IMR-90 (cell line): Measurements from ENCODE around the gene CYP27C1. TPM values are rescaled to one million over a fixed set of nuclear protein-coding genes. Genes with fewer than 3 reads are reported as not detected.

ENCODE experiments used
- ATAC-seq: fragments of 200-7000 bp; cut with Tn5 transposase; 2 replicates; pipeline ENCODE4 v1.9.1; 2020; ENCODE audit warnings: low read depth, mild to moderate bottlenecking, moderate library complexity
- BruUV-seq: library from RNA; stranded (reverse); fragments of 400-500 nt; replicated peaks from 2 replicates; lab custom pipeline; 2021; lab: Mats Ljungman, UMichigan
- CTCF ChIA-PET: fragments of 300-600 bp; formaldehyde crosslinking; extraction: SDS; loops from one replicate; lab custom pipeline; 2021; ENCODE audit warnings: antibody characterized with exemption; lab: Yijun Ruan, JAX
- POLR2A ChIA-PET: fragments of 300-600 bp; sonication (Branson Sonifier 250); formaldehyde crosslinking; loops from one replicate; lab custom pipeline; 2022; ENCODE audit warnings: antibody characterized with exemption; ENCODE audit not compliant: unreplicated experiment; lab: Charles Lee
- DNase-seq: peaks from one replicate; pipeline ENCODE4 v3.0.0; 2013
- H2AFZ ChIP-seq: replicated peaks from 2 replicates; pipeline ENCODE3; 2013; ENCODE audit warnings: low read length, mild to moderate bottlenecking; ENCODE audit not compliant: poor library complexity
- H2AK5ac ChIP-seq: 2 replicates; pipeline ENCODE4 v1.6.1; 2013; ENCODE audit warnings: low read depth, low read length, inconsistent platforms
- H2AK9ac ChIP-seq: replicated peaks from 2 replicates; pipeline ENCODE3; 2013; ENCODE audit warnings: mild to moderate bottlenecking, low read depth, low read length, moderate library complexity; ENCODE audit not compliant: poor library complexity
- H2BK120ac ChIP-seq: 2 replicates; pipeline ENCODE4 v1.6.1; 2013; ENCODE audit warnings: low read depth, low read length, inconsistent platforms
- H2BK15ac ChIP-seq: 3 replicates; pipeline ENCODE4 v1.6.1; 2013; ENCODE audit warnings: low read depth, low read length, inconsistent platforms
- H2BK20ac ChIP-seq: 2 replicates; pipeline ENCODE4 v1.6.1; 2013; ENCODE audit warnings: low read depth, mild to moderate bottlenecking, inconsistent platforms, low read length, moderate library complexity
- H2BK5ac ChIP-seq: 2 replicates; pipeline ENCODE4 v1.6.1; 2013; ENCODE audit warnings: mild to moderate bottlenecking, low read depth, low read length, inconsistent platforms; ENCODE audit not compliant: poor library complexity, severe bottlenecking
- H3K14ac ChIP-seq: replicated peaks from 2 replicates; pipeline ENCODE4 v1.6.1; 2013; ENCODE audit warnings: low read depth, low read length, inconsistent platforms
- H3K18ac ChIP-seq: 2 replicates; pipeline ENCODE4 v1.6.1; 2013; ENCODE audit warnings: low read depth, low read length, control low read depth
- H3K23ac ChIP-seq: 2 replicates; pipeline ENCODE4 v1.6.1; 2013; ENCODE audit warnings: low read depth, low read length, inconsistent platforms
- H3K27ac ChIP-seq: 2 replicates; pipeline ENCODE4 v1.5.1; 2013; ENCODE audit warnings: mild to moderate bottlenecking, control low read depth, low read length; ENCODE audit not compliant: insufficient read depth
- H3K27me3 ChIP-seq: 2 replicates; pipeline ENCODE4 v1.6.1; 2013; ENCODE audit warnings: low read length; ENCODE audit not compliant: control insufficient read depth, insufficient read depth
- H3K36me3 ChIP-seq: 2 replicates; pipeline ENCODE4 v1.6.1; 2013; ENCODE audit warnings: low read length, mixed read lengths; ENCODE audit not compliant: control insufficient read depth, insufficient read depth
- H3K4ac ChIP-seq: 2 replicates; pipeline ENCODE4 v1.6.1; 2013; ENCODE audit warnings: low read depth, low read length, inconsistent platforms
- H3K4me1 ChIP-seq: 2 replicates; pipeline ENCODE4 v1.6.1; 2013; ENCODE audit warnings: low read length, mixed read lengths; ENCODE audit not compliant: control insufficient read depth, insufficient read depth
- H3K4me2 ChIP-seq: 2 replicates; pipeline ENCODE4 v1.6.1; 2013; ENCODE audit warnings: low read depth, mild to moderate bottlenecking, control low read depth, low read length, moderate library complexity
- H3K4me3 ChIP-seq: 2 replicates; pipeline ENCODE4 v1.5.1; 2013; ENCODE audit warnings: low read depth, mild to moderate bottlenecking, control low read depth, low read length, moderate library complexity; ENCODE audit not compliant: insufficient read depth
- H3K56ac ChIP-seq: 2 replicates; pipeline ENCODE4 v1.6.1; 2013; ENCODE audit warnings: low read length, inconsistent platforms; ENCODE audit not compliant: insufficient read depth; ENCODE audit errors: extremely low read depth
- H3K79me1 ChIP-seq, 2 experiments: 2 replicates each; pipeline ENCODE4 v1.6.1; 2013; ENCODE audit warnings: low read length in 2 of 2, inconsistent platforms in 1 of 2, low read depth in 1 of 2
- H3K9ac ChIP-seq: 2 replicates; pipeline ENCODE4 v1.6.1; 2013; ENCODE audit warnings: low read depth, low read length, control low read depth
- H3K9me1 ChIP-seq: 2 replicates; pipeline ENCODE4 v1.6.1; 2013; ENCODE audit warnings: low read length, inconsistent platforms; ENCODE audit not compliant: insufficient read depth
- H3K9me3 ChIP-seq: 2 replicates; pipeline ENCODE4 v1.6.1; 2013; ENCODE audit warnings: low read length; ENCODE audit not compliant: control insufficient read depth, insufficient read depth
- H4K20me1 ChIP-seq: 2 replicates; pipeline ENCODE4 v1.6.1; 2013; ENCODE audit warnings: low read length, inconsistent platforms; ENCODE audit not compliant: insufficient read depth
- H4K5ac ChIP-seq: 2 replicates; pipeline ENCODE4 v1.6.1; 2013; ENCODE audit warnings: mild to moderate bottlenecking, low read depth, low read length, control low read depth
- H4K8ac ChIP-seq, 2 experiments: 2 replicates each; pipeline ENCODE4 v1.6.1; 2013; ENCODE audit warnings: low read depth in 2 of 2, low read length in 2 of 2, control low read depth in 1 of 2, inconsistent platforms in 1 of 2
- H4K91ac ChIP-seq: 2 replicates; pipeline ENCODE4 v1.6.1; 2013; ENCODE audit warnings: low read depth, low read length, inconsistent platforms; ENCODE audit not compliant: insufficient read depth
- BHLHE40 ChIP-seq: fragments of 150-350 bp; IDR thresholded peaks from 2 replicates; pipeline ENCODE4 v1.6.1; 2016; ENCODE audit warnings: mild to moderate bottlenecking, low read depth, low read length
- FOS ChIP-seq: fragments of 150-350 bp; IDR thresholded peaks from 2 replicates; pipeline ENCODE4 v1.6.1; 2016; ENCODE audit warnings: low read depth, low read length
- MAZ ChIP-seq: IDR thresholded peaks from 2 replicates; pipeline ENCODE4 v1.6.1; 2012; ENCODE audit warnings: low read depth, mild to moderate bottlenecking, low read length, improper control_type of control experiment, moderate library complexity, borderline replicate concordance
- WGBS, 2 experiments: methylation state at CpG; one replicate each; pipeline versions ENCODE4 v1.1.5 to v1.1.7; 2013; ENCODE audit warnings: missing lambda C conversion rate in 2 of 2; ENCODE audit not compliant: insufficient read length in 1 of 2; ENCODE audit errors: extremely low coverage in 2 of 2; 5-methylcytosine and 5-hydroxymethylcytosine counted together
- dilution Hi-C: fragments of 300-500 bp; cut with HindIII; formaldehyde crosslinking; loops from one replicate; pipeline ENCODE4 v1.14.3; 2018; ENCODE audit warnings: low sequenced_read_pairs; ENCODE audit not compliant: unreplicated experiment
- in situ Hi-C: fragments of 300-500 bp; cut with MboI; formaldehyde crosslinking; loops from 3 replicates; pipeline ENCODE4 v1.14.3; 2019; ENCODE audit warnings: low sequenced_read_pairs, inconsistent platforms, mixed read lengths
- intact Hi-C: fragments of 100-400 bp; cut with micrococcal nuclease; formaldehyde crosslinking; loops from 2 replicates; pipeline ENCODE4 v1.10.0; 2022
- polyA plus RNA-seq, 3 experiments: library from polyadenylated mRNA; depleted of rRNA; stranded (reverse); fragments of >200 nt; gene quantifications; 2 replicates each; pipeline ENCODE4 v1.2.3, GENCODE V29; 2012; ENCODE audit warnings: low replicate concordance in 1 of 3
- total RNA-seq: library from RNA; depleted of rRNA; stranded (reverse); fragments of >200 nt; gene quantifications from 2 replicates; pipeline ENCODE4 v1.2.3, GENCODE V29; 2012

Gene CYP27C1
- total and polyA plus RNA-seq, 2 of the 4 experiments (the other 2 are of a cell fraction) = not detected

DNA sequence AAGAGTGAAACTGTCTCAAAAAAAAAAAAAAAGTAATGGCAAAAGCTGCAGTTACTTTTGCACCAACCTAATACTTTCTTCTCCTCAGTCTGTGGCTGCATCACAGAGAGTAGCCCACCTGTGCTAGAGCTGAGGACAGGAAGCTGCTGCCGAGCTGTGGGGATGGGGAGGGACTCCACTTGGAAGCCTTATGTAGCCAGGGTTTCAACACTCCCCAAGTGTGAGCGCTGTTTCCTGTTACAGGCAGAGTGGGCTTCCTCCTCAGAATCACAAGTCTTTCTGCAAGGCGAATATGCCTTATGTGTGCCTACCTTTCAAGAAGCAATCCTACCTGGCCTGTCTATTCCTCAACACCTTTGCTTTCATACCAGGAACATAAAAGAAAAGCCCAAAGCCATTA, 36.3 kb upstream of the CYP27C1 start:
- no CpG with 5 or more reads among the region's 3 CpGs for WGBS, 2 experiments
- TF ChIP-seq FOS = no peak
- TF ChIP-seq MAZ = no peak
- no peak for TF ChIP-seq BHLHE40
- H2BK20ac ChIP-seq = no peak overlapping the region
- dilution Hi-C loops = no loop called here
- no peak overlapping the region for H2AK9ac ChIP-seq
- no peak overlapping the region for H4K8ac ChIP-seq
- H3K4ac ChIP-seq = no peak overlapping the region
- H4K20me1 ChIP-seq = no peaks in the 10 kb centered on the region
- H4K5ac ChIP-seq = no peak overlapping the region
- H3K14ac ChIP-seq = no peak overlapping the region
- CTCF ChIA-PET = interaction anchor here (0.6 kb wide), 1 partner anchor 10 kb away, joined by 4 read pairs; no protein-coding TSS in a partner anchor
- H3K23ac ChIP-seq = no peak overlapping the region
- H3K27ac ChIP-seq = no peak overlapping the region
- DNase-seq (no peak), ATAC-seq (no peak)
- H3K9me3 ChIP-seq = no peaks in the 10 kb centered on the region
- no peak overlapping the region for H3K4me2 ChIP-seq
- no peak overlapping the region for H3K9ac ChIP-seq
- BruUV-seq = no TSS peak
- H2AK5ac ChIP-seq = no peak overlapping the region
- POLR2A ChIA-PET = no interaction called here
- intact Hi-C loops = no loop called here
- H2BK120ac ChIP-seq = no peak overlapping the region
- no peak overlapping the region for H2AFZ ChIP-seq
- no peak overlapping the region for H2BK15ac ChIP-seq
- H4K91ac ChIP-seq = no peak overlapping the region
- H3K9me1 ChIP-seq = 0 out of 2 replicates have a peak, but pooled peaks cover 7% of the 10 kb centered on the region
- H3K56ac ChIP-seq = no peak overlapping the region
- H3K4me1 ChIP-seq = no peaks in the 10 kb centered on the region
- peaks cover 36% of the 10 kb centered on the region for H3K36me3 ChIP-seq
- no peak overlapping the region for H3K4me3 ChIP-seq
- no peak overlapping the region for H2BK5ac ChIP-seq
- no peaks in the 10 kb centered on the region for H3K27me3 ChIP-seq
- H3K18ac ChIP-seq = no peak overlapping the region
- H3K79me1 ChIP-seq = no peaks in the 10 kb centered on the region; a peak in 1 of 4 replicates
- in situ Hi-C loops = no loop called here
